PFSK-1 (cell line): ENCODE results near the gene HNF1A.

ENCODE experiments used
- POLR2AphosphoS5 ChIP-seq: IDR thresholded peaks from 2 replicates; pipeline ENCODE4 v1.6.1; 2012; ENCODE audit warnings: low read depth, mild to moderate bottlenecking, control low read depth, low read length, moderate library complexity
- REST ChIP-seq, 2 experiments: IDR thresholded peaks; 2 replicates each; pipeline versions ENCODE4 v1.6.1 to v1.8.0; 2011 to 2012; ENCODE audit warnings: low read depth in 2 of 2, low read length in 2 of 2, control low read depth in 1 of 2, inconsistent platforms in 1 of 2, mild to moderate bottlenecking in 1 of 2, moderate library complexity in 1 of 2; ENCODE audit not compliant: insufficient read depth in 1 of 2
- SIN3A ChIP-seq: IDR thresholded peaks from 2 replicates; pipeline ENCODE4 v1.6.1; 2012; ENCODE audit warnings: mild to moderate bottlenecking, low read length, moderate library complexity, borderline replicate concordance; ENCODE audit not compliant: insufficient read depth
- TAF1 ChIP-seq: IDR thresholded peaks from 2 replicates; pipeline ENCODE4 v1.6.1; 2012; ENCODE audit warnings: low read length, control low read depth, borderline replicate concordance; ENCODE audit not compliant: insufficient read depth

- TF ChIP-seq SIN3A (no peak), POLR2AphosphoS5 (no peak), TAF1 (no peak), REST (IDR thresholded peaks at IDR 0.05; ENCODE audit: insufficient read depth in 1 of 2, low read depth in 2 of 2, low read length in 2 of 2) (no peak)
These were observed 15.7 kb downstream of the HNF1A start for GRCh38 chr12:120994059-120994458.
